SH-SY5Y (cell line): ENCODE results near the gene NUAK2.

Experiments
- GATA2 ChIP-seq: IDR thresholded peaks from 2 replicates; pipeline ENCODE4 v1.6.1; 2011; ENCODE audit warnings: mild to moderate bottlenecking, low read depth, low read length
- GATA3 ChIP-seq: IDR thresholded peaks from 2 replicates; pipeline ENCODE4 v1.6.1; 2011; ENCODE audit warnings: low read depth, mild to moderate bottlenecking, low read length, moderate library complexity

DNA sequence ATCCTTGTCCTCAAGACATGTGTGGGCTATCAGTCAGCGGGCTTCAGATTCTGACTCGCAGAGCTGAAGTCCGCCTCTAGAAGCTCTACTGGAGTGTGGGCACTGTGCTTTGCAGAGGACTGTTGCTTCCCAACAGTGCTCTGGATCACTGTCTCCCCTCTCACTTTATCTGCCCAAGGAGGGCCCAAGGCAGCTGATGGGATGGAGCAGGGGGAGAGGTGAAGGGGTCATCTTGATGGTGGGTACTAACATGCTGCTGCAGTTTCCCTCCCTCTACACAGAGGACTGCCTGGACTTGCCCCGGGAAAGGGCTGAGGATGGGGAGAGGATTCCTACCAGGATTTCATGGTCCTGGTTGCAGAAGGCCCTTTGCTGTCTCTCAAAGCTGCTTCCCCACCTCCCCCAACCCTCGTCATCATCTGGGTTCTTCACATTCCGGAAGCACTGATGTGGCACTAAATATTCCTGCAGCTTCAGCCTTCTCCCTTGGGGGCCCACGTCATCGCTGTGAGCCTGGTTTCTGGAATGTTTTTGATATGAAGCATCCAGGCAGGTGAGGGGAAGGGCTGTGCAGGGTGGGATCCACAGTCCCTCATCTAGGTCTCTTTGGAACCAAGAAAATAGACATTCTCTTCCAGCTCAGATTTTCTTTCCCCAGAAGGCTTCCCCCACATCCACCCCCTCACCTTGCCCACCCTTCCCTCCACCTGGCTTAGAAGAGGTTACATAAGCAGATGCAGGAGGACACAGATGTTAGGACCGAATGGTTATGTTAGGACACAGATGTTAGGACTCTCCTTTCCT lies 23.2 kb downstream of the NUAK2 start:
- no peak for TF ChIP-seq GATA2
- TF ChIP-seq GATA3, result no peak
